Liver (tissue), 9 donors: ENCODE data around the gene TMEM242. TPM values are rescaled to one million over a fixed set of nuclear protein-coding genes. Genes with fewer than 3 reads are reported as not detected.
"Not testable (repeated sequence)": the region's sequence is repeated elsewhere in the genome, so short reads cannot be mapped to it uniquely, and the experiment has no call there.

Experiments used
- DNase-seq: peaks from one replicate; pipeline ENCODE4 v3.0.0-alpha.2; 2017; ENCODE audit warnings: low spot score
- H3K27ac ChIP-seq, 2 donors: one replicate each; pipeline ENCODE4 v1.7.0; 2013; ENCODE audit warnings: inconsistent platforms in 2 of 2, low read length in 2 of 2, control low read depth in 1 of 2, low read depth in 1 of 2, mild to moderate bottlenecking in 1 of 2
- H3K27me3 ChIP-seq, 4 donors: one replicate each; pipeline versions ENCODE4 v1.6.1 to v1.7.0; 2013; ENCODE audit warnings: low read length in 3 of 4, inconsistent platforms in 1 of 4, mild to moderate bottlenecking in 1 of 4, moderate library complexity in 1 of 4; ENCODE audit not compliant: control insufficient read depth in 4 of 4, insufficient read depth in 4 of 4
- H3K36me3 ChIP-seq, 4 donors: one replicate each; pipeline versions ENCODE4 v1.6.1 to v1.7.0; 2013; ENCODE audit warnings: low read length in 3 of 4, mild to moderate bottlenecking in 3 of 4, low read depth in 1 of 4, moderate library complexity in 1 of 4; ENCODE audit not compliant: control insufficient read depth in 4 of 4, insufficient read depth in 3 of 4
- H3K4me1 ChIP-seq, 4 donors: one replicate each; pipeline versions ENCODE4 v1.6.1 to v1.7.0; 2013; ENCODE audit warnings: low read length in 3 of 4, mild to moderate bottlenecking in 3 of 4, moderate library complexity in 1 of 4; ENCODE audit not compliant: control insufficient read depth in 4 of 4, insufficient read depth in 4 of 4
- H3K4me3 ChIP-seq, 3 donors: one replicate each; pipeline versions ENCODE4 v1.6.1 to v1.7.0; 2013; ENCODE audit warnings: low read length in 3 of 3, control low read depth in 1 of 3, low read depth in 1 of 3, mild to moderate bottlenecking in 1 of 3
- H3K9ac ChIP-seq, 2 donors: one replicate each; pipeline ENCODE4 v1.7.0; 2013; ENCODE audit warnings: low read length in 2 of 2, mild to moderate bottlenecking in 2 of 2, moderate library complexity in 2 of 2, control low read depth in 1 of 2, low read depth in 1 of 2
- H3K9me3 ChIP-seq, 4 donors: one replicate each; pipeline versions ENCODE4 v1.6.1 to v1.7.0; 2013; ENCODE audit warnings: low read length in 3 of 4; ENCODE audit not compliant: control insufficient read depth in 4 of 4
- EGR1 ChIP-seq, 2 donors: IDR thresholded peaks; 2 replicates each; pipeline ENCODE4 v1.6.1; 2016 to 2018; ENCODE audit warnings: antibody characterized with exemption in 2 of 2, low read depth in 2 of 2
- FOXA1 ChIP-seq: IDR thresholded peaks from 2 replicates; pipeline ENCODE4 v1.6.1; 2016; ENCODE audit warnings: antibody characterized with exemption
- FOXA2 ChIP-seq: IDR thresholded peaks from 2 replicates; pipeline ENCODE4 v1.6.1; 2016; ENCODE audit warnings: antibody characterized with exemption
- GABPA ChIP-seq, 2 donors: IDR thresholded peaks in 1 of 2; conservative IDR thresholded peaks in 1 of 2; 2 replicates each; pipeline ENCODE4 v1.6.1; 2016; ENCODE audit warnings: antibody characterized with exemption in 2 of 2, mild to moderate bottlenecking in 1 of 2, moderate library complexity in 1 of 2
- JUND ChIP-seq, 2 donors: IDR thresholded peaks; 2 replicates each; pipeline ENCODE4 v1.6.1; 2016; ENCODE audit warnings: antibody characterized with exemption in 2 of 2
- NR2F2 ChIP-seq: IDR thresholded peaks from 2 replicates; pipeline ENCODE4 v1.6.1; 2016; ENCODE audit warnings: antibody characterized with exemption
- RXRA ChIP-seq, 2 donors: IDR thresholded peaks; 2 replicates each; pipeline ENCODE4 v1.6.1; 2017 to 2018; ENCODE audit warnings: antibody characterized with exemption in 2 of 2, mild to moderate bottlenecking in 1 of 2
- SP1 ChIP-seq: IDR thresholded peaks from 2 replicates; pipeline ENCODE4 v1.6.1; 2018; ENCODE audit warnings: antibody characterized with exemption, mild to moderate bottlenecking
- TAF1 ChIP-seq: conservative IDR thresholded peaks from 2 replicates; pipeline ENCODE4 v1.6.1; 2016; ENCODE audit warnings: antibody characterized with exemption, mild to moderate bottlenecking
- YY1 ChIP-seq: IDR thresholded peaks from 2 replicates; pipeline ENCODE4 v1.6.1; 2016; ENCODE audit warnings: antibody characterized with exemption, mild to moderate bottlenecking
- ZBTB33 ChIP-seq: IDR thresholded peaks from 2 replicates; pipeline ENCODE4 v1.6.1; 2016; ENCODE audit warnings: antibody characterized with exemption
- WGBS: extraction: QIAGEN DNeasy Blood & Tissue Kit; methylation state at CpG from one replicate; pipeline ENCODE4 v1.1.7; 2013; 5-methylcytosine and 5-hydroxymethylcytosine counted together
- polyA plus RNA-seq, 2 donors: library from polyadenylated mRNA; stranded (reverse) in 1 of 2; unstranded in 1 of 2; fragments of 200-250 nt in 1 of 2; fragments of >200 nt in 1 of 2; fragmentation: Nextera tagmentation in 1 of 2; extraction: Ambion mirVana in 1 of 2; gene quantifications; one replicate each; pipeline versions ENCODE4 v1.2.1 to v1.2.3, GENCODE V29; 2013 to 2015
- total RNA-seq, 2 donors: library from RNA; depleted of rRNA; stranded (reverse); fragments of >200 nt; gene quantifications; one replicate each; pipeline ENCODE4 v1.2.3, GENCODE V29; 2014
- TF ChIP-seq, protein P1 (sequence below): IDR thresholded peaks from 2 replicates; pipeline ENCODE4 v1.6.1; 2016; ENCODE audit warnings: antibody characterized with exemption
- TF ChIP-seq, protein P2 (sequence below): fragments of 150-350 bp; IDR thresholded peaks from 2 replicates; pipeline ENCODE4 v1.5.1; 2017; ENCODE audit warnings: improper control_type of control experiment, low read depth, low read length; ENCODE audit not compliant: missing input control
- TF ChIP-seq, protein P3 (sequence below): IDR thresholded peaks from 2 replicates; pipeline ENCODE4 v1.6.1; 2016; ENCODE audit warnings: antibody characterized with exemption
- donor health status: healthy.
- donor health status: healthy.
- donor health status: healthy.
- donor health status: healthy.
- donor health status: healthy.

TMEM242 gene
- total and polyA plus RNA-seq, 4 donors = 3.7 to 10.2 (median 6.1) TPM

DNA sequence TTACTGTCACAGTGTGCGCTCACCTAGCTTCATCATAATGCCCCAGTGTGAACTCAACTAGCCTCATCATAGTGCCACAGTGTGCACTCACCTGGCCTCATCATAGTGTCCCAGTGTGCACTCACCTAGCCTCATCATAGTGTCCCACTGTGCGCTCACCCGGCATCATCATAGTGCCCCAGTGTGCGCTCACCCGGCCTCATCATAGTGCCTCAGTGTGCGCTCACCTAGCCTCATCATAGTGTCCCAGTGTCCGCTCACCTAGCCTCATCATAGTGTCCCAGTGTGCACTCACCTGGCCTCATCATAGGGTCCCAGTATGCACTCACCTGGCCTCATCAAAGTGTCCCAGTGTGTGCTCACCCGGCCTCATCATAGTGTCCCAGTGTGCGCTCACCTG lies 10.6 kb downstream of the TMEM242 start:
- H3K4me1 ChIP-seq = peaks cover 2 to 14% (median 5%) of the 10 kb centered on the region in 4 donors
- DNase-seq = no peak
- no peaks in the 10 kb centered on the region for H3K27me3 ChIP-seq
- WGBS = 75% methylated on average over 9 of the region's 9 CpGs
- no peak overlapping the region for H3K9ac ChIP-seq
- H3K27ac ChIP-seq = no peak overlapping the region
- H3K36me3 ChIP-seq = peaks cover 0 to 27% (median 13%) of the 10 kb centered on the region in 4 donors
- H3K9me3 ChIP-seq = no peaks in the 10 kb centered on the region
- no peak overlapping the region for H3K4me3 ChIP-seq
- no peak for TF ChIP-seq TAF1
- TF ChIP-seq NR2F2 = no peak
- TF ChIP-seq JUND (IDR thresholded peaks at IDR 0.05) = no peak
- TF ChIP-seq FOXA2 = no peak
- no peak for TF ChIP-seq GABPA (IDR thresholded peaks at IDR 0.05 in 1 of 2, conservative IDR thresholded peaks at IDR 0.05 in 1 of 2)
- no peak for TF ChIP-seq SP1

- not testable (repeated sequence) for DNase-seq
- 80% methylated on average over 5 of the region's 5 CpGs for WGBS
Observed at GRCh38 chr6:157310693-157311092, 12.6 kb downstream of the TMEM242 start.

GRCh38 chr6:157307661-157308060 lies 15.7 kb downstream of the TMEM242 start:
- TF ChIP-seq FOXA1 (no peak), SP1 (no peak), GABPA (IDR thresholded peaks at IDR 0.05 in 1 of 2, conservative IDR thresholded peaks at IDR 0.05 in 1 of 2) (no peak), TAF1 (no peak), FOXA2 (no peak), EGR1 (IDR thresholded peaks at IDR 0.05; ENCODE audit: low read depth in 2 of 2) (no peak), RXRA (IDR thresholded peaks at IDR 0.05) (no peak), ZBTB33 (no peak), NR2F2 (no peak), YY1 (no peak)
- TF ChIP-seq, protein P1, sequence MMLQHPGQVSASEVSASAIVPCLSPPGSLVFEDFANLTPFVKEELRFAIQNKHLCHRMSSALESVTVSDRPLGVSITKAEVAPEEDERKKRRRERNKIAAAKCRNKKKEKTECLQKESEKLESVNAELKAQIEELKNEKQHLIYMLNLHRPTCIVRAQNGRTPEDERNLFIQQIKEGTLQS = no peak
- TF ChIP-seq, protein P2, sequence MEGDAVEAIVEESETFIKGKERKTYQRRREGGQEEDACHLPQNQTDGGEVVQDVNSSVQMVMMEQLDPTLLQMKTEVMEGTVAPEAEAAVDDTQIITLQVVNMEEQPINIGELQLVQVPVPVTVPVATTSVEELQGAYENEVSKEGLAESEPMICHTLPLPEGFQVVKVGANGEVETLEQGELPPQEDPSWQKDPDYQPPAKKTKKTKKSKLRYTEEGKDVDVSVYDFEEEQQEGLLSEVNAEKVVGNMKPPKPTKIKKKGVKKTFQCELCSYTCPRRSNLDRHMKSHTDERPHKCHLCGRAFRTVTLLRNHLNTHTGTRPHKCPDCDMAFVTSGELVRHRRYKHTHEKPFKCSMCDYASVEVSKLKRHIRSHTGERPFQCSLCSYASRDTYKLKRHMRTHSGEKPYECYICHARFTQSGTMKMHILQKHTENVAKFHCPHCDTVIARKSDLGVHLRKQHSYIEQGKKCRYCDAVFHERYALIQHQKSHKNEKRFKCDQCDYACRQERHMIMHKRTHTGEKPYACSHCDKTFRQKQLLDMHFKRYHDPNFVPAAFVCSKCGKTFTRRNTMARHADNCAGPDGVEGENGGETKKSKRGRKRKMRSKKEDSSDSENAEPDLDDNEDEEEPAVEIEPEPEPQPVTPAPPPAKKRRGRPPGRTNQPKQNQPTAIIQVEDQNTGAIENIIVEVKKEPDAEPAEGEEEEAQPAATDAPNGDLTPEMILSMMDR = no peak
- TF ChIP-seq, protein P3, sequence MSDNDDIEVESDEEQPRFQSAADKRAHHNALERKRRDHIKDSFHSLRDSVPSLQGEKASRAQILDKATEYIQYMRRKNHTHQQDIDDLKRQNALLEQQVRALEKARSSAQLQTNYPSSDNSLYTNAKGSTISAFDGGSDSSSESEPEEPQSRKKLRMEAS = no peak
- H3K9me3 ChIP-seq = no peaks in the 10 kb centered on the region
- no peak overlapping the region for H3K4me3 ChIP-seq
- no peak overlapping the region for H3K9ac ChIP-seq
- H3K36me3 ChIP-seq = peaks cover 0 to 6% (median 2%) of the 10 kb centered on the region in 4 donors
- H3K27ac ChIP-seq = no peak overlapping the region
- H3K27me3 ChIP-seq = no peaks in the 10 kb centered on the region
- DNase-seq = no peak
- 94% methylated on average over 5 of the region's 5 CpGs for WGBS
- peaks cover 10 to 26% (median 20%) of the 10 kb centered on the region in 4 donors for H3K4me1 ChIP-seq

More at GRCh38 chr6:157310693-157311092, 12.6 kb downstream of the TMEM242 start:
- Histone ChIP-seq H3K36me3 (peaks cover 0 to 23% (median 9%) of the 10 kb centered on the region in 4 donors), H3K4me1 (peaks cover 0 to 15% (median 7%) of the 10 kb centered on the region in 4 donors)
- not testable (repeated sequence) for H3K27me3 ChIP-seq, H3K27ac ChIP-seq, H3K9me3 ChIP-seq, H3K9ac ChIP-seq, H3K4me3 ChIP-seq
